Neural cell (in vitro differentiated cells): ENCODE results near the gene STUB1. TPM values are rescaled to one million over a fixed set of nuclear protein-coding genes. Genes with fewer than 3 reads are reported as not detected.
A peak's percentile ranks its signal among the peaks of the same experiment; 100 is the strongest.

Experiments
- H2AFZ ChIP-seq: fragments of 200-600, 300-800 bp; sonication (generic), shearing (Covaris generic); 2 replicates; pipeline ENCODE4 v1.6.0; 2014; ENCODE audit warnings: low read depth, mild to moderate bottlenecking, antibody characterized with exemption, low read length, moderate library complexity
- H3F3A ChIP-seq: fragments of 200-600 bp; shearing (Covaris generic); 2 replicates; pipeline ENCODE4 v1.6.1; 2016; ENCODE audit warnings: mild to moderate bottlenecking, moderate library complexity, mixed read lengths, antibody characterized with exemption, low read length; ENCODE audit not compliant: insufficient read depth, poor library complexity, severe bottlenecking
- H3K27ac ChIP-seq: fragments of 200-600, 300-800 bp; sonication (generic), shearing (Covaris generic); 2 replicates; pipeline ENCODE4 v1.5.1; 2014; ENCODE audit warnings: mild to moderate bottlenecking, low read length, moderate library complexity
- H3K27me3 ChIP-seq: fragments of 300-800, 200-600 bp; sonication (generic), shearing (Covaris generic); 2 replicates; pipeline ENCODE4 v1.6.0; 2014; ENCODE audit warnings: mild to moderate bottlenecking, low read depth, low read length, moderate library complexity; ENCODE audit not compliant: insufficient read depth
- H3K36me3 ChIP-seq: fragments of 300-800, 200-600 bp; sonication (generic), shearing (Covaris generic); 2 replicates; pipeline ENCODE4 v1.5.1; 2014; ENCODE audit warnings: mild to moderate bottlenecking, antibody characterized with exemption, low read length, moderate library complexity; ENCODE audit not compliant: insufficient read depth
- H3K4me2 ChIP-seq: fragments of 300-800, 200-600 bp; sonication (generic), shearing (Covaris generic); 2 replicates; pipeline ENCODE4 v1.6.0; 2014; ENCODE audit warnings: mild to moderate bottlenecking, low read length
- H3K4me3 ChIP-seq: fragments of 300-800, 200-600 bp; sonication (generic), shearing (Covaris generic); 2 replicates; pipeline ENCODE4 v1.5.1; 2014; ENCODE audit warnings: mild to moderate bottlenecking, low read length, moderate library complexity
- H3K79me2 ChIP-seq: fragments of 200-600 bp; shearing (Covaris generic); replicated peaks from 2 replicates; pipeline ENCODE4 v1.6.0; 2014; ENCODE audit warnings: mild to moderate bottlenecking, low read length, moderate library complexity; ENCODE audit not compliant: insufficient read depth
- H3K9ac ChIP-seq: fragments of 300-800, 200-600 bp; sonication (generic), shearing (Covaris generic); 2 replicates; pipeline ENCODE4 v1.6.1; 2016; ENCODE audit warnings: mild to moderate bottlenecking, low read length, mixed read lengths
- H3K9me2 ChIP-seq: fragments of 200-600 bp; shearing (Covaris generic); 2 replicates; pipeline ENCODE4 v1.6.1; 2016; ENCODE audit warnings: mild to moderate bottlenecking, low read length, mixed read lengths; ENCODE audit not compliant: insufficient read depth
- H3K9me3 ChIP-seq: fragments of 200-600, 300-800 bp; sonication (generic), shearing (Covaris generic); 2 replicates; pipeline ENCODE4 v1.6.1; 2016; ENCODE audit warnings: mild to moderate bottlenecking, mixed run types, low read length, moderate library complexity, mixed read lengths
- H4K20me1 ChIP-seq: fragments of 200-600 bp; shearing (Covaris generic); 2 replicates; pipeline ENCODE4 v1.6.1; 2016; ENCODE audit warnings: mild to moderate bottlenecking, mixed run types; ENCODE audit not compliant: insufficient read depth
- CTCF ChIP-seq: fragments of 450-650 bp; IDR thresholded peaks from 2 replicates; pipeline ENCODE4 v1.5.1; 2014; ENCODE audit warnings: antibody characterized with exemption, mild to moderate bottlenecking, moderate library complexity; ENCODE audit not compliant: poor library complexity, severe bottlenecking
- EP300 ChIP-seq: fragments of 450-650 bp; conservative IDR thresholded peaks from 2 replicates; pipeline ENCODE4 v1.6.1; 2014; ENCODE audit warnings: antibody characterized with exemption, mild to moderate bottlenecking, moderate library complexity; ENCODE audit not compliant: poor library complexity, severe bottlenecking
- EZH2 ChIP-seq: fragments of 200-600, 300-800 bp; shearing (Covaris generic), sonication (generic); IDR thresholded peaks from 2 replicates; pipeline ENCODE4 v1.6.1; 2014; ENCODE audit warnings: antibody characterized with exemption, low read length, borderline replicate concordance, mild to moderate bottlenecking; ENCODE audit not compliant: insufficient read depth, poor library complexity, severe bottlenecking
- MXI1 ChIP-seq: fragments of 450-650 bp; conservative IDR thresholded peaks from 2 replicates; pipeline ENCODE4 v1.6.1; 2014; ENCODE audit warnings: antibody characterized with exemption, mild to moderate bottlenecking; ENCODE audit not compliant: poor library complexity, severe bottlenecking
- POLR2AphosphoS5 ChIP-seq: IDR thresholded peaks from 2 replicates; pipeline ENCODE4 v1.6.1; 2012
- RAD21 ChIP-seq: fragments of 450-650 bp; conservative IDR thresholded peaks from 2 replicates; pipeline ENCODE4 v1.6.1; 2014; ENCODE audit warnings: antibody characterized with exemption, mild to moderate bottlenecking, moderate library complexity
- REST ChIP-seq: IDR thresholded peaks from 2 replicates; pipeline ENCODE4 v1.6.1; 2012; ENCODE audit warnings: borderline replicate concordance
- SMC3 ChIP-seq: fragments of 450-650 bp; conservative IDR thresholded peaks from 2 replicates; pipeline ENCODE4 v1.6.1; 2014; ENCODE audit warnings: antibody characterized with exemption, mild to moderate bottlenecking, moderate library complexity; ENCODE audit not compliant: poor library complexity
- TAF1 ChIP-seq: IDR thresholded peaks from 2 replicates; pipeline ENCODE4 v1.6.1; 2012; ENCODE audit warnings: low read depth
- polyA plus RNA-seq: library from polyadenylated mRNA; depleted of rRNA; stranded (reverse); fragments of >200 nt; gene quantifications from 2 replicates; pipeline ENCODE4 v1.2.3, GENCODE V29; 2014

The STUB1 gene
- polyA plus RNA-seq, 1 donor from 2014 or later = 120 TPM

- TF ChIP-seq REST = no peak
- no peak for TF ChIP-seq TAF1
- TF ChIP-seq CTCF = no peak
- TF ChIP-seq SMC3 = no peak
- no peak for TF ChIP-seq EZH2
- TF ChIP-seq POLR2AphosphoS5 = no peak
- TF ChIP-seq EP300 = no peak
- no peak for TF ChIP-seq MXI1
- TF ChIP-seq RAD21 = no peak
- Histone ChIP-seq H3K36me3 (no peaks in the 10 kb centered on the region), H3F3A (no peaks in the 10 kb centered on the region), H3K9ac (no peak overlapping the region), H3K9me3 (no peaks in the 10 kb centered on the region), H3K4me3 (peak overlapping the region; percentile 98), H2AFZ (no peak overlapping the region), H3K9me2 (no peaks in the 10 kb centered on the region), H3K27me3 (no peaks in the 10 kb centered on the region), H3K4me2 (no peak overlapping the region), H4K20me1 (no peaks in the 10 kb centered on the region), H3K27ac (no peak overlapping the region), H3K79me2 (peaks cover 9% of the 10 kb centered on the region)
Observed at GRCh38 chr16:669666-670065, 10.5 kb upstream of the STUB1 start.

- no peak for TF ChIP-seq EP300
- TF ChIP-seq TAF1 = no peak
- no peak for TF ChIP-seq CTCF
- TF ChIP-seq RAD21 = no peak
- TF ChIP-seq MXI1 = no peak
- TF ChIP-seq SMC3 = no peak
- TF ChIP-seq EZH2 = no peak
- H2AFZ ChIP-seq = no peak overlapping the region
- H3F3A ChIP-seq = no peaks in the 10 kb centered on the region
- no peak overlapping the region for H3K9ac ChIP-seq
- H3K27me3 ChIP-seq = peaks cover 3% of the 10 kb centered on the region
- H3K4me2 ChIP-seq = no peak overlapping the region
- H3K27ac ChIP-seq = no peak overlapping the region
- H3K9me2 ChIP-seq = no peaks in the 10 kb centered on the region
- peaks cover 9% of the 10 kb centered on the region for H3K79me2 ChIP-seq
- no peaks in the 10 kb centered on the region for H3K9me3 ChIP-seq
- no peaks in the 10 kb centered on the region for H3K36me3 ChIP-seq
- no peak overlapping the region for H3K4me3 ChIP-seq
- no peaks in the 10 kb centered on the region for H4K20me1 ChIP-seq
Observed at GRCh38 chr16:670485-671352, 9.5 kb upstream of the STUB1 start.
